ENCODE data around the gene PSAPL1. TPM values are rescaled to one million over a fixed set of nuclear protein-coding genes. Genes with fewer than 3 reads are reported as not detected.

PSAPL1 gene
- total RNA-seq, 4 donors from 2014 or later, result not detected

- 80% methylated on average over 20 of the region's 23 CpGs; no CpG with 5 or more reads in 1 of the 2 donors for WGBS, 2 donors (ENCODE audit: low coverage in 1 of 2)
- TF ChIP-seq POLR2A (IDR thresholded peaks at IDR 0.05), result no peak
- no peak for TF ChIP-seq POLR2AphosphoS5 (IDR thresholded peaks at IDR 0.05)
- TF ChIP-seq, protein P1, sequence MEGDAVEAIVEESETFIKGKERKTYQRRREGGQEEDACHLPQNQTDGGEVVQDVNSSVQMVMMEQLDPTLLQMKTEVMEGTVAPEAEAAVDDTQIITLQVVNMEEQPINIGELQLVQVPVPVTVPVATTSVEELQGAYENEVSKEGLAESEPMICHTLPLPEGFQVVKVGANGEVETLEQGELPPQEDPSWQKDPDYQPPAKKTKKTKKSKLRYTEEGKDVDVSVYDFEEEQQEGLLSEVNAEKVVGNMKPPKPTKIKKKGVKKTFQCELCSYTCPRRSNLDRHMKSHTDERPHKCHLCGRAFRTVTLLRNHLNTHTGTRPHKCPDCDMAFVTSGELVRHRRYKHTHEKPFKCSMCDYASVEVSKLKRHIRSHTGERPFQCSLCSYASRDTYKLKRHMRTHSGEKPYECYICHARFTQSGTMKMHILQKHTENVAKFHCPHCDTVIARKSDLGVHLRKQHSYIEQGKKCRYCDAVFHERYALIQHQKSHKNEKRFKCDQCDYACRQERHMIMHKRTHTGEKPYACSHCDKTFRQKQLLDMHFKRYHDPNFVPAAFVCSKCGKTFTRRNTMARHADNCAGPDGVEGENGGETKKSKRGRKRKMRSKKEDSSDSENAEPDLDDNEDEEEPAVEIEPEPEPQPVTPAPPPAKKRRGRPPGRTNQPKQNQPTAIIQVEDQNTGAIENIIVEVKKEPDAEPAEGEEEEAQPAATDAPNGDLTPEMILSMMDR (IDR thresholded peaks at IDR 0.05), result no peak
- TF ChIP-seq EP300 (IDR thresholded peaks at IDR 0.05; ENCODE audit: low read depth), result no peak
- intact Hi-C loops (cut with DNase I; ENCODE audit: low total_unique reads) (loop anchor here (1.0 kb wide), 1 partner anchor 48 kb away; no protein-coding TSS in a partner anchor), in situ Hi-C loops (cut with MboI; ENCODE audit: low pct_ligation_motif_present in 1 of 4, low pct_unique_long_range_greater_than_20kb in 1 of 4, low sequenced_read_pairs in 3 of 4) (no loop called here)
- H3K27me3 ChIP-seq, result no peaks in the 10 kb centered on the region
- H3K4me1 ChIP-seq, result peaks cover 0 to 3% (median 0%) of the 10 kb centered on the region in 4 donors
- no peaks in the 10 kb centered on the region for H3K36me3 ChIP-seq
- H3K4me3 ChIP-seq, result no peak overlapping the region
- no peaks in the 10 kb centered on the region for H3K9me3 ChIP-seq
- H3K27ac ChIP-seq, result no peak overlapping the region
- no peak for DNase-seq
These were observed 2.0 kb downstream of the PSAPL1 start for GRCh38 chr4:7432531-7433375.

DNA sequence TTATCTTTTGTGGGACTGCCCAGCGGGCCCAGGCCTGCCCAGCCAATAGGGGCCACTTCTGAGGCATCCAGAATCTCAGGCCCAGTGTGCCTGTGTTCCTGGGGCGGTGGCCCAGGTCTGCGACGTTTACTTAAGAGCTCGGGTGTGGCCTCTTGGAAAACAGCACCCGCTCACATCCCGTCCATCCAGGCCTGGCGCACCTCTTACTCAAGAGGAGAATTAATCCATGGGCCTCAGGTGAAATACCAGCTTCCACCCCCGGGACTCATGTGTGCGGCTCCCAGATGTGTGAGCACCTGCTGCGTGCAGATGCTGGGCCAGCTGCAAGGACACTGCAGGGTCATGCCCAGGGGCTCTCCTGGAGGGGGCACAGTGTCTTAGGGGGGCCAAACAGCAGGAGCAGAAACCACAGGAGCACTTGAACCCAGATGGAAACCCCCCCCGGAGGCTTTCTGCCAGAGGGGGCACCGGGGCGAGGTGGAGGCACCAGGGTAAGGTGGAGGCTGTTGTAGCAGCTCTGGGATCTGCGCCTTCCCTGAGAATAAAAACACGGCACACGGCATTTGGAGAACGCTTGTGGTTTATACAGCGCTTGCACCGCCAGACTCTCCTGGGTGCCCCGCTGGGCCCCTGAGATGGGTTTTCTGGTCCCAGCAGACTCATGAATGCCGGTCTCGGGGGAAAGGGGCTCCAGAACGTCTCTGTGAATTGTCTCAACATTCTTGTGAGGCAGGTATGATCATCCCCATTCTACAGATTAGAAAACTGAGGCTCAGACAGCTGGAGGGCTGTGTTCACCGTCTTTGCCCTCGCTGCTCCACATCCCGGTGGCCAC, 2.8 kb downstream of the PSAPL1 start:
- no peaks in the 10 kb centered on the region for H3K9me3 ChIP-seq
- H3K4me3 ChIP-seq, result no peak overlapping the region
- H3K36me3 ChIP-seq, result no peaks in the 10 kb centered on the region
- no peaks in the 10 kb centered on the region for H3K27me3 ChIP-seq
- 76% methylated on average over 26 of the region's 27 CpGs; no CpG with 5 or more reads in 1 of the 2 donors for WGBS, 2 donors (ENCODE audit: low coverage in 1 of 2)
- intact Hi-C loops (cut with DNase I; ENCODE audit: low total_unique reads), result no loop called here
- H3K4me1 ChIP-seq, result peaks cover 0 to 3% (median 0%) of the 10 kb centered on the region in 4 donors
- H3K27ac ChIP-seq, result no peak overlapping the region
- in situ Hi-C loops (cut with MboI; ENCODE audit: low pct_ligation_motif_present in 1 of 4, low pct_unique_long_range_greater_than_20kb in 1 of 4, low sequenced_read_pairs in 3 of 4), result no loop called here
- TF ChIP-seq POLR2A (IDR thresholded peaks at IDR 0.05) (no peak), POLR2AphosphoS5 (IDR thresholded peaks at IDR 0.05) (no peak), EP300 (IDR thresholded peaks at IDR 0.05; ENCODE audit: low read depth) (no peak)
- TF ChIP-seq, protein P1 (IDR thresholded peaks at IDR 0.05), result no peak
- DNase-seq, result no peak

DNA sequence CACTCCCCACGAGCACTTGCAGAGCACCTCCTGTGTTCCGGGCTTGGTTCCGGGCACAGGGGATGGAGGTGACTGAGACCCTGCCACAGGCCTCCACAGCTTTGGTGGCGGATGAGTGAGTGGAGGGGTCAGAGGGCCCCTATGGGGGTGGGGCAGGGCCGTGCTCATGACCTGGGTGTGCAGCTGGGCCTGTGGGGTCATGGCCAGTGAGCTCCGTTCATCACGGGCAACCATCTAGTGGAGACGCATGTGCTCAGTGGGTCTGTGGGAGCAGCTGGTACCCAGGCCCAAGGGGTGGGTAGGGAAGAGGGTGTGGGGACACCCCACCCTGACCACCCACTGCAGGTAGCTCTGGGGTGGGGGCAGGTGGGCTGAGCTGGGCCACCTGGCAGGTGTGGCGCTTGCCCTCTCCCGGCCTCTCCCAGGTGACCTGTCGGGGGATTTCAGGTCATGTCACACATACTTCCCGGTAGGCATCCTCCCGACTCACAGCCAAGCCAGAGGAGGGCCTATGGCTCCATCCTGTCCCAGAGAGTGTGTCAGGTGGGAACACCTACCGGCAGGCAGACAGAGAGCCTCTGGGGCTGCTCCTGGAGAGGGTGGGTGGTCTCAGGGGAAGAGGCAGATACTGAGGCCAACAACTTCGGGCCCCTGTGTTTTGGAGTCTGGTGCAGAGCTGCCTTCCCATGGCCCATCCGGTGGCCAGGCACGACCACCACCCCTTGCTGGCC, 3.6 kb downstream of the PSAPL1 start:
- H3K27me3 ChIP-seq, result no peaks in the 10 kb centered on the region

More for the DNA sequence above, 3.6 kb downstream of the PSAPL1 start:
- no peaks in the 10 kb centered on the region for H3K36me3 ChIP-seq
- in situ Hi-C loops (cut with MboI; ENCODE audit: low pct_ligation_motif_present in 1 of 4, low pct_unique_long_range_greater_than_20kb in 1 of 4, low sequenced_read_pairs in 3 of 4), result no loop called here
- H3K4me1 ChIP-seq, result peaks cover 0 to 3% (median 0%) of the 10 kb centered on the region in 4 donors
- DNase-seq, result no peak
- 75% methylated on average over 17 of the region's 17 CpGs; no CpG with 5 or more reads in 1 of the 2 donors for WGBS, 2 donors (ENCODE audit: low coverage in 1 of 2)
- H3K9me3 ChIP-seq, result no peaks in the 10 kb centered on the region
- no peak overlapping the region for H3K4me3 ChIP-seq
- no peak overlapping the region for H3K27ac ChIP-seq
- no peak for TF ChIP-seq EP300 (IDR thresholded peaks at IDR 0.05; ENCODE audit: low read depth)
- TF ChIP-seq, protein P1 (IDR thresholded peaks at IDR 0.05), result no peak
- TF ChIP-seq POLR2AphosphoS5 (IDR thresholded peaks at IDR 0.05), result no peak
- TF ChIP-seq POLR2A (IDR thresholded peaks at IDR 0.05), result no peak
- intact Hi-C loops (cut with DNase I; ENCODE audit: low total_unique reads), result loop anchor here (1.0 kb wide), 1 partner anchor 81 kb away; no protein-coding TSS in a partner anchor
